ENCODE measurements around the gene MRPS6.

The MRPS6 gene

GRCh38 chr21:34135330-34135729, 62.0 kb downstream of the MRPS6 start:
- no peak for DNase-seq

GRCh38 chr21:34141373-34141772, 68.0 kb downstream of the MRPS6 start:
- no peak for DNase-seq

GRCh38 chr21:34143685-34144182, 70.4 kb downstream of the MRPS6 start:
- no peak for DNase-seq

GRCh38 chr21:34144224-34144623, 70.8 kb downstream of the MRPS6 start:
- DNase-seq = no peak

- no peak for DNase-seq
Observed at GRCh38 chr21:34147792-34148418, 74.5 kb downstream of the MRPS6 start.

GRCh38 chr21:34148419-34148804, 75.0 kb downstream of the MRPS6 start:
- DNase-seq = no peak

- DNase-seq = no peak
Observed at GRCh38 chr21:34148826-34149558, 75.6 kb downstream of the MRPS6 start.

- no peak for DNase-seq
Observed at GRCh38 chr21:34152500-34152899, 79.1 kb downstream of the MRPS6 start.

- DNase-seq = no peak
Observed at GRCh38 chr21:34154878-34155277, 81.5 kb downstream of the MRPS6 start.

GRCh38 chr21:34156957-34157356, 83.6 kb downstream of the MRPS6 start:
- DNase-seq = no peak

- no peak for DNase-seq
Observed at GRCh38 chr21:34157521-34157920, 84.1 kb downstream of the MRPS6 start.

GRCh38 chr21:34158866-34159835, 85.8 kb downstream of the MRPS6 start:
- no peak for DNase-seq

- DNase-seq = no peak
Observed at GRCh38 chr21:34166468-34166867, 93.1 kb downstream of the MRPS6 start.

GRCh38 chr21:34170886-34171285, 97.5 kb downstream of the MRPS6 start:
- no peak for DNase-seq

GRCh38 chr21:34174470-34174869, 101.1 kb downstream of the MRPS6 start:
- DNase-seq = no peak

GRCh38 chr21:34176448-34176847, 103.1 kb downstream of the MRPS6 start:
- DNase-seq = no peak

GRCh38 chr21:34177919-34178567, 104.7 kb downstream of the MRPS6 start:
- DNase-seq = no peak

- DNase-seq = no peak
Observed at GRCh38 chr21:34179204-34179935, 106.0 kb downstream of the MRPS6 start.

GRCh38 chr21:34180407-34180806, 107.0 kb downstream of the MRPS6 start:
- no peak for DNase-seq

GRCh38 chr21:34180826-34181359, 107.5 kb downstream of the MRPS6 start:
- DNase-seq = no peak

- no peak for DNase-seq
Observed at GRCh38 chr21:34181431-34182039, 108.2 kb downstream of the MRPS6 start.

Data from stimulated activated CD4-positive, alpha-beta T cell treated with anti-CD3 and anti-CD28 coated beads, Interleukin-15, amount 100 ng/mL, for 24 hours (primary cell).